ENCODE measurements around the gene PCSK7.
A peak's percentile ranks its signal among the peaks of the same experiment; 100 is the strongest.

PCSK7 gene

DNA sequence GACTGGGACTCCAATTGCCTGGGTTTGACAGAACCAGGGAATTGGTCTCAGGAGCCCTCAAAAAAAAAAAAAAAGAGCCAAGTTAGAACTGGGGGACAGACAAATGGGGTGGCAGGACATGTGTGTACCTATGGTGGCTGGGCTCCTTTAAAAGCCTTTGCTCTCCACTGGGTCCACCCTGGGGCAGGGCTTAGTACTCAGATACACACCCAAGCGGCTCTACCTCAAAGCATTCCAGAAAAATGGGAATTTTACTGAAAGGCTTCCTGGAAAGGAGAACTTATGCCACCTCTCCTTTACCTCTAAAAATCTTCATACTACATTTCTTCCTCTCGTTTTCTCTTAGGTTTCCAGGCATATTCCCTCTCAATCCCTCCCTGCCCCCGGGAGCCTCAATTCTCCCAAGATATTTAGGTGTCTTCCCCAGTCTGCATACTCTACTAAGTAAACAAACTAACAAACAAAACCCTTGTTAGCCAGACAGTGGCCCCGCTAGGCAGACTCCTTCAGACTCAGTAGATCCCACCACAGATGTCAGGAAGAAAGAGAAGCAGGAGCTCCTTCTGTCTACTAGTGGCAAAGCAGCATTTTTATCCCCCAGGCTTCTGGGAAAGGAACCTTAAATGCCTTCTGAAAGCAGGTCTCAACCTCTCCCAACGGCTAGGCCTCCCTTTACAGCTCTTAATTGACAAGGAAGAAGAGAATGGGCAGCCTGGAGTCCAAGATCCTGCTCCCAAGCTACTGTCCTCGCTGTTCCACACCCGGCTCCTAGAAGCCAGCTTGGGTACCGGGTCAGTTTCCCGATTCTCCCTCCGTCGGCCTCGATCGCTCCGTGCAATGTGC is 653 bp downstream of the PCSK7 start:
- DNase-seq (ENCODE audit: low read depth, low spot score), result peak; percentile 39

GRCh38 chr11:117230286-117230961 is 1.4 kb downstream of the PCSK7 start:
- DNase-seq (ENCODE audit: low read depth, low spot score), result no peak

GRCh38 chr11:117229931-117230285 is 2.0 kb downstream of the PCSK7 start:
- no peak for DNase-seq (ENCODE audit: low read depth, low spot score)

- DNase-seq (ENCODE audit: low read depth, low spot score), result no peak
Observed at GRCh38 chr11:117229411-117229810, 2.5 kb downstream of the PCSK7 start.

- no peak for DNase-seq (ENCODE audit: low read depth, low spot score)
Observed at GRCh38 chr11:117228091-117228490, 3.8 kb downstream of the PCSK7 start.

- peak; percentile 56 for DNase-seq (ENCODE audit: low read depth, low spot score)
Observed at GRCh38 chr11:117226388-117227385, 5.2 kb downstream of the PCSK7 start.

- no peak for DNase-seq (ENCODE audit: low read depth, low spot score)
Observed at GRCh38 chr11:117225553-117226170, 6.2 kb downstream of the PCSK7 start.

GRCh38 chr11:117223741-117224689 is 7.9 kb downstream of the PCSK7 start:
- DNase-seq (ENCODE audit: low read depth, low spot score), result no peak

DNA sequence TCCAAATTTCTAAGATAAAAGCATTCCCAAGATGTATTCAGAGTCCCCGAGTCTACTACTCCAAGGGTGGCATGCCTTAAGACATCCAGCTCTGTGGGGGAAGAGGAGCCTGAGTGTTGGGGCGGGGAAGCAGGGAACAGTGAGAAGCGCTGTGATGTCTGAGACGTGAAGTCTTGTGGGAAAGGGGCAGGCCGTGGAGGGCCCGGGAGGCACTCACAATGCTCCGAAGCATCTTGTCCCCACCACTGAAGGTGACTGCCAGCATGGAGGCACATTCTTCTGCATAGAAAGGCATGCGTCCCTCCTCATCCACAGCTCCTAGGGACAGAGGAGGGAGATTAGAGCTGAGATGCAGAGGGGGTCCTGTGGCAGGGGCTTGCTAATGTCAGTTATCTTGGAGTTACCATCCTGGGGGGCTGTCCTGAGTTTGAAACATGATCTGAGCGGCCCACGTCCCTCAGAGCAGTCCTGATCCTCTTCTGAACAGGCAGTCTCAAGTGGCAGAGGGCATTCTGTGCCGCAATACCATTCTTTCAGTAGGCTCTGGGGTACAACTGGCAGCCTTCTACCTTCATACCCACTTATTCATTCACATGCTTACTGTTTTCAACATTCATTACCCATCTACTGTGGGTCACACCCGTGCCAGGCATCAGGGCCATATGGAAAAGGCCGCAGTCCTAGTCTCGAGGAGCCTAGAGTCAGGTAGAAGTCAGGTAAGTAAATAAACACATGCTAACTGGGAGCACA is 8.7 kb downstream of the PCSK7 start:
- DNase-seq (ENCODE audit: low read depth, low spot score), result no peak

- DNase-seq (ENCODE audit: low read depth, low spot score), result no peak
Observed at GRCh38 chr11:117221775-117222517, 9.9 kb downstream of the PCSK7 start.

- DNase-seq (ENCODE audit: low read depth, low spot score), result no peak
Observed at GRCh38 chr11:117220999-117221774, 10.7 kb downstream of the PCSK7 start.

DNA sequence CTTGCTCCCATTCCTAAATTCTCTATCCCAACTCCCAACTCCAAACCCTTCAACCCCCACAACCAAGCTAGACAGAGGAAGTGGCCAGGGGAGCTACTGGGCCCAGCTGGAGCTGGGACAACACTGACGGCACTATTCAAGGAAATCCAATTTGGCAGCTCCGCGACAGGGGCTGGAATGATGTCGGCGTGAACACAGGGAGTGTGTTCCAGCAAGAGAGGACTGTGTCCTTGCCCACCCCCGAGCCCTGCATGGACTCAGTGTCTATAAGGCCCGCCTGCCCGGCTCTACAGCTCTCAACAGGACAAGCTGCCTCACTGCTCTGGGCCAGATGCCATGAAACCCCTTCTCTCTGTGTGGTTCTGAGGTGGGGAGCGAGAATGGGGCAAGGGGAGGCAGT is 11.3 kb downstream of the PCSK7 start:
- no peak for DNase-seq (ENCODE audit: low read depth, low spot score)

DNA sequence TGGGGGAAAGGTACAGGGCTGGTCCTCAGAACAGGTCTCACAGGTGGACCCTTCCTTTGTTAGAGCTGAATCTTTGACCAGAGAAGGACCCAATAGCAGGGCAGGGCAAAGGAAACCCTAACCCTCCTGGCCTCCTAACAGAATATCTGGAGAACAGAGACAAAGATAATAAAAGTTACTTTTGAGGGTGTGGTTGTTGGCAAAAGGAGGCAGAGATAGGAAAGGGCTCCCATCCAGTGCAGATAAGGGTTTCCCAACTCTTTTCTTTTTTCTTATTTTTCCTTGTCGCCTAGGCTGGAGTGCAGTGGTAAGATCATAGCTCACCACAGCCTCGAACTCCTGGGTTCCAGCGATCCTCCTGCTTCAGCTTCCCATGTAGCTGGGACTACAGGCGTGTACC is 11.9 kb downstream of the PCSK7 start:
- DNase-seq (ENCODE audit: low read depth, low spot score), result no peak

- no peak for DNase-seq (ENCODE audit: low read depth, low spot score)
Observed at GRCh38 chr11:117219455-117219854, 12.4 kb downstream of the PCSK7 start.

DNA sequence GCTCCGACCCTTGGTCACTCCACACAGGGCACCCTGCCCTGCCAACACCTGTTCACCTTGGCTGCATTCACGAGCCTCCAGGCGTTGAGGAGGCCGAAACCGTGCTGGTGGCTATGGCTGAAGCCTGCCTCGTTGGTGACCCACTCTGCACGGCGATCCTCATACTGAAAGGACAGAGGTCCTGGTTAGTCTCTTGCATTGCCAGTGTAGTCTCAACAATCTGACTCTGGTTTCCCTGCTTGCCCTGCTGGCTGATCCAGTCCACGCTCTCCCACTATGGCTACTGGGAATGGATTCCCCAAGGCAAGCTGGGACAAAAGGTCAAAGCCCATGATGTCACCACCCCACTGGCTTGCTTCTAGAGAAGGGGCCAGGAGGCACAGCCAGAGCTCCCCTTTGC is 12.9 kb downstream of the PCSK7 start:
- DNase-seq (ENCODE audit: low read depth, low spot score), result no peak

GRCh38 chr11:117218133-117218915 is 13.5 kb downstream of the PCSK7 start:
- no peak for DNase-seq (ENCODE audit: low read depth, low spot score)
